HL-60/S4 (cell line): ENCODE results near the gene IL1R1.

Experiments used
- in situ Hi-C: fragments of 300-500 bp; cut with MboI; formaldehyde crosslinking; loops from 2 replicates; pipeline ENCODE4 v1.14.3; 2022; ENCODE audit warnings: low sequenced_read_pairs

IL1R1 gene

GRCh38 chr2:102194609-102195268 is 52.2 kb downstream of the IL1R1 start:
- in situ Hi-C loops: no loop called here

- in situ Hi-C loops: no loop called here
These were observed 55.0 kb downstream of the IL1R1 start for GRCh38 chr2:102197389-102198137.

- in situ Hi-C loops: no loop called here
These were observed 58.0 kb downstream of the IL1R1 start for GRCh38 chr2:102200539-102200938.

GRCh38 chr2:102204638-102205037 is 62.1 kb downstream of the IL1R1 start:
- in situ Hi-C loops: no loop called here

GRCh38 chr2:102206666-102207341 is 64.3 kb downstream of the IL1R1 start:
- in situ Hi-C loops: no loop called here

- in situ Hi-C loops: no loop called here
These were observed 66.2 kb downstream of the IL1R1 start for GRCh38 chr2:102208774-102209173.

GRCh38 chr2:102209474-102209873 is 66.9 kb downstream of the IL1R1 start:
- in situ Hi-C loops: no loop called here

GRCh38 chr2:102217032-102217431 is 74.5 kb downstream of the IL1R1 start:
- in situ Hi-C loops: no loop called here

GRCh38 chr2:102224824-102225739 is 82.5 kb downstream of the IL1R1 start:
- in situ Hi-C loops: no loop called here

GRCh38 chr2:102226171-102226570 is 83.6 kb downstream of the IL1R1 start:
- in situ Hi-C loops: no loop called here

- in situ Hi-C loops: no loop called here
These were observed 84.3 kb downstream of the IL1R1 start for GRCh38 chr2:102226612-102227391.

GRCh38 chr2:102229141-102229769 is 86.7 kb downstream of the IL1R1 start:
- in situ Hi-C loops: no loop called here
